ENCODE results near the gene VGLL4.

Gene VGLL4

GRCh38 chr3:11565492-11565891 lies 78.2 kb downstream of the VGLL4 start:
- DNase-seq (ENCODE audit: low read depth in 2 of 2) = no peak

- DNase-seq (ENCODE audit: low read depth in 2 of 2) = no peak
These were observed 78.6 kb downstream of the VGLL4 start for GRCh38 chr3:11565072-11565471.

GRCh38 chr3:11564577-11565001 lies 79.1 kb downstream of the VGLL4 start:
- DNase-seq (ENCODE audit: low read depth in 2 of 2) = no peak

- DNase-seq (ENCODE audit: low read depth in 2 of 2) = no peak
These were observed 79.9 kb downstream of the VGLL4 start for GRCh38 chr3:11563865-11564185.

- DNase-seq (ENCODE audit: low read depth in 2 of 2) = no peak
These were observed 80.4 kb downstream of the VGLL4 start for GRCh38 chr3:11563159-11563864.

- DNase-seq (ENCODE audit: low read depth in 2 of 2) = no peak
These were observed 81.3 kb downstream of the VGLL4 start for GRCh38 chr3:11562277-11562881.

- no peak for DNase-seq (ENCODE audit: low read depth in 2 of 2)
These were observed 83.0 kb downstream of the VGLL4 start for GRCh38 chr3:11560746-11561145.

GRCh38 chr3:11559816-11560633 lies 83.7 kb downstream of the VGLL4 start:
- no peak for DNase-seq (ENCODE audit: low read depth in 2 of 2)

GRCh38 chr3:11558918-11559815 lies 84.5 kb downstream of the VGLL4 start:
- no peak for DNase-seq (ENCODE audit: low read depth in 2 of 2)

- no peak for DNase-seq (ENCODE audit: low read depth in 2 of 2)
These were observed 85.3 kb downstream of the VGLL4 start for GRCh38 chr3:11558411-11558903.

GRCh38 chr3:11558002-11558401 lies 85.7 kb downstream of the VGLL4 start:
- no peak for DNase-seq (ENCODE audit: low read depth in 2 of 2)

GRCh38 chr3:11556851-11557644 lies 86.7 kb downstream of the VGLL4 start:
- DNase-seq (ENCODE audit: low read depth in 2 of 2) = no peak

GRCh38 chr3:11555881-11556633 lies 87.7 kb downstream of the VGLL4 start:
- DNase-seq (ENCODE audit: low read depth in 2 of 2) = no peak

- DNase-seq (ENCODE audit: low read depth in 2 of 2) = no peak
These were observed 88.4 kb downstream of the VGLL4 start for GRCh38 chr3:11555211-11555782.

- no peak for DNase-seq (ENCODE audit: low read depth in 2 of 2)
These were observed 89.0 kb downstream of the VGLL4 start for GRCh38 chr3:11554666-11555065.

- DNase-seq (ENCODE audit: low read depth in 2 of 2) = no peak
These were observed 89.5 kb downstream of the VGLL4 start for GRCh38 chr3:11554236-11554610.

- DNase-seq (ENCODE audit: low read depth in 2 of 2) = no peak
These were observed 90.1 kb downstream of the VGLL4 start for GRCh38 chr3:11553436-11554235.

- DNase-seq (ENCODE audit: low read depth in 2 of 2) = no peak
These were observed 91.1 kb downstream of the VGLL4 start for GRCh38 chr3:11552289-11553264.
